HG03066 (cell line): ENCODE data around the gene CD200R1L.
A peak's percentile ranks its signal among the peaks of the same experiment; 100 is the strongest.

ENCODE experiments used
- ATAC-seq: cut with Tn5 transposase; IDR thresholded peaks from one replicate; pipeline ENCODE4 v1.9.1; 2021; ENCODE audit warnings: low read depth; ENCODE audit not compliant: unreplicated experiment

CD200R1L gene

DNA sequence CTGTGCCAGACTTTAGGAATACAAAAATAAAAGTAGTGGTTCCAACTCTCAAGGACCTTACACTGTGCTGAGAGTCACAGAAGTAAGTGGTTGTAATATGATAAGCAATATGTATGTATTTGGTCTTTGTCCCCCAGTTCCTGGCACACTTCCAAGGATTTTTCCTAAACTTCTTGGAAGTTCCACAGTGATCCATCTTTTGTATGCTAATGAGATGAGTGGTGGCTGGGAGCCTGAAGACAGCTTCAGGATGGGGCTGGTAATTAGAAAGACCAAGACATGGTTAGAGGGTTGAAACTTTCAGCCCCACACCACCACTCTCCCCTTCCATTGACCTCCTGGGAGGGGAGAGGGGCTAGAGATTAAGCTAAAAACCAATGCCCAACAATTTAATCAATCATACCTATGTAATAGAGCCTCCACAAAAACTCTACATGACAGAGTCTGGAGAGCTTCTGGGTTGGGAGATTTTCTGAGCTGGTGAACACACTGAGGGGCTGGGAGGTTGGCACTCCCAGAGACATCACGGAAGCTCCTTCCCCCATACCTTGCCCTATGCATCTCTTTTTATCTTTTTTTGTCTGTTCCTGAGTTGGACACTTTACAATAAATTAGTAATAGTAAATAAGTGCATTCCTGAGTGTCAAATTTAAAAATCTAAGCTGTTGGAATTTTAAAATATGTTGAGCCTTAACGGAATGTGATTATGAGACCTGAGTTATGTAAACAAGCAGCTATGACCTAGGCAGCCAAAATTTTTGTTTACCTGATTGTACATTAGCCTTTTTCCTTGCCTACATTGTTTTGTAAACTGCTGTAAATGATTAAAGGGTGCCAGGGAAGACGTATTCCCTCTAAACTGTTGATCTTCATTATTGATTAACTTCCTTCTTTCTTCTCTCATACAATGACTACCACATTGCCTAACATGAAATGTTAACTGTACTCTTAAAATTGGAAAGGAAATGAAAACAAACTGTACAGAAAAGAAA lies 24.3 kb downstream of the CD200R1L start:
- ATAC-seq, result no peak

DNA sequence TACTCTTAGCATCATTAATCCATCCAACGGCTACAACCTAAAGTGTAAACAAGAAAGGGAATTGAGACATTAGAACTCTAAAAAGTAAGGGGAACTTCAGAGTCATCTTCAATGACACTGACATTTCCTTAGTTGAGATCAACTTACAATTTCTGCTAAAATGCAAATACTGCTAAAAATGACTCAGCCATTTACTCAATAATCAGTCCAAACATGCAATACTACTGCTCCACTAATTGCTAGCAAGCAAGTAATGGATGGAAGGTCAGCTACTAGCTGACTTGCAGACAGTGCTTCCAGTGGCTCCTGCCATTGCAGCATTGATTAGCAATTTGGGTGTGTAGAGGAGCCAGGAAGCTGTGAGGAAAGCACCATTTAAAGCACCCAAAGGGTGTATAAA lies 28.4 kb downstream of the CD200R1L start:
- ATAC-seq, result no peak

DNA sequence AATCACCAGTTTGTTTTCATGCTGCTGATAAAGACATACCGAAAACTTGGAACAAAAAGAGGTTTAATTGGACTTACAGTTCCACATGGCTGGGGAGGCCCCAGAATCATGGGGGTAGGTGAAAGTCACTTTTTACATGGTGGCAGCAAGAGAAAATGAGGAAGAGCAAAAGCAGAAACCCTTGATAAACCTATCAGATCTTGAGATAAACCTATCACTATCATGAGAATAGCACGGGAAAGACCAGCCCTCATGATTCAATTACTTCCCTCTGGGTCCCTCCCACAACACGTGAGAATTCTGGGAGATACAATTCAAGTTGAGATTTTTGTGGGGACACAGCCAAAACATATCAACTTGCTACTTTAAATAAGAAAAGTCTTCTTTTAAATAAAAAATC lies 28.9 kb downstream of the CD200R1L start:
- ATAC-seq, result no peak

DNA sequence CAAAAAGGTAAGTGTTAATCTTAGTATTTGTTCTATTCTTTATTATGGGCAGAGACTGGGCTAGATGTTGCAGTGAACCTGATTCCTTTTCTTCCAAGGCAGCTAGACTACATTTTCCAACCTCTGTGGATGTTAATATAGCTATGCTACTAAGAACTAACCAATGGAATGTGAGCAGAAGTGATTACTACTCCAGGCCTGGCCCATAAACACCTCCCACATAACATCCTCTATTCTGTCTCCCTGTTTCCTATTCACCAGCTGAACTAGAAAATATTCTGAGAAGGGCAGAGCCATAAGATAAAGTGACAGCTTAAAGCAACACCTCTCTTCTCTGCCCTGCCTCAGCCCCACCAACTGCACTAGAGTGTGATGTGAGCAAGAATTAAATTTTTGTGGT lies 29.4 kb downstream of the CD200R1L start:
- ATAC-seq, result no peak

DNA sequence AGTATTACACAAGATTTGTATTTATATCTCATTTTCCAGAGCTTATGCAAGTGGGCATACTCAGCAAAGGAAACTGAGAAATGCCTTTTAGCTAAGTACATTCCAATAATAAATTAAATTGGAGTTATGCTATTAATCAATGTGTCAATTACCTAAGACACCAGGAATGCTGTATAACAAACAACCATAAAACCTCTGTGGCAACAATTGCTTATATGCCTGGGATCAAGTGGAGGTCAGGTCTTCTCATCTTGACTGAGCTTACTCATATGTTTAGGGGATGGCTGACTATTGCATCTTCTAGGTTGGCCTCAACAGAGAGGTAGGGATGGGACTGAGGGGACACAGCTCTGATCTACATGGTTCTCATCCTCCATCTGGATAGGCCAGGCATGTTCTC lies 30.7 kb downstream of the CD200R1L start:
- ATAC-seq, result no peak

DNA sequence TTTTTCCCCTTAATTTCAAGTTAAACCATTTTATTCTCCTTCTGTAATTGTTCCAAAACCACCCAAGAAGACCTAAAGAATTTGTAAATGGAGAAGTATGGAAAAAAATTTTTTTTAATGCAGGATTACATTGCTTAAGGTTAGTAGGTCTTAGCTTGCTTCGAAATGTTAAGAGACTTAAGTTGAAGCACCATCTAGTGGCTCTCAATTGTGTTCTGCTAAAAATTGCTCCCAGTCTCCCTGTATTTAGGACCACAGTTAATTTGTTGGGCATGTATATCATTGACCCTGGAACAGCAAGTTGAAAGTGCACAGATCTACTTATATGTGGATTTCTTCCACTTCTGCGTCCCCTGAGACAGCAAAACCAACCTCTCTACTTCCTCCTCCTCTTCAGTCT lies 32.4 kb downstream of the CD200R1L start:
- no peak for ATAC-seq

DNA sequence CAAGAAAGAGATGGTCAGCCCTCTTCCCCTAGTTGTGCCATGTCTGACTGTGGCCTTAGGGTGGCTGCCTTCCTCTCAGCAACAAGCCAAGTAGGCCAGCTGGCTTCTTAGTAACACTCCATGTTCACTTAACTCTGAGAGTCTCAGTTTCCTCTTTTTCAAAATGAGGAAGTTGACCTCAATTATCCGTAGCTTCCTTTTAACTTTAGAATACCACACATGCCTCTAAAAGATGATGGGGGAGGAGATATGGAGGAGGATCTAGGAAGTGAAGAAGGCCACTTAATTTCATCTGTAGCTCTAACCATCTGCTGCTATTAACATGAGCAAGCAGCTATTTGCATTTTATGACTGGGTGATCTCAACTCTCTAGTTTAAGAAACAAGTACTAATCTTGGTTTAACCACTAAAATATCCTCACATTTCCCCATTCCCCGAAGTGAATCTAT lies 32.9 kb downstream of the CD200R1L start:
- ATAC-seq, result peak; percentile 66

DNA sequence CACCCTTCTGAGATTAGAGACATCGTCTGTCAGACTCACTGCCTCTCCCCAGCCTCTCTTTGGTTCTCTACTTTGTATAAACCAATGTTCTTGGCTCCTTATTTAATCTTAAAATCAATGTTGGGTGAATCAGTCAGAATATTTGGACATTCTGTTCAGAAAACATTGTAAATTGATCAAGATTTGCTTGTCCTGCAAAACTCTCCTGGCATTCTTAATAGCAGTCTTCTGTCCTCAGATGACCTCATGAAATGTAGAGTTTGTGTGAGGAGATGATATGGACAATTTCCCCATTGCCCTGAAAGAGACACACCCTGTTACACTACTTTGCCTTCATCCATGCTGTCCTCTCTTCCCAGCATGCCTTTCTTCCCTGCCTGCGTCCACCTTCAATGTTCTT lies 33.6 kb downstream of the CD200R1L start:
- no peak for ATAC-seq

DNA sequence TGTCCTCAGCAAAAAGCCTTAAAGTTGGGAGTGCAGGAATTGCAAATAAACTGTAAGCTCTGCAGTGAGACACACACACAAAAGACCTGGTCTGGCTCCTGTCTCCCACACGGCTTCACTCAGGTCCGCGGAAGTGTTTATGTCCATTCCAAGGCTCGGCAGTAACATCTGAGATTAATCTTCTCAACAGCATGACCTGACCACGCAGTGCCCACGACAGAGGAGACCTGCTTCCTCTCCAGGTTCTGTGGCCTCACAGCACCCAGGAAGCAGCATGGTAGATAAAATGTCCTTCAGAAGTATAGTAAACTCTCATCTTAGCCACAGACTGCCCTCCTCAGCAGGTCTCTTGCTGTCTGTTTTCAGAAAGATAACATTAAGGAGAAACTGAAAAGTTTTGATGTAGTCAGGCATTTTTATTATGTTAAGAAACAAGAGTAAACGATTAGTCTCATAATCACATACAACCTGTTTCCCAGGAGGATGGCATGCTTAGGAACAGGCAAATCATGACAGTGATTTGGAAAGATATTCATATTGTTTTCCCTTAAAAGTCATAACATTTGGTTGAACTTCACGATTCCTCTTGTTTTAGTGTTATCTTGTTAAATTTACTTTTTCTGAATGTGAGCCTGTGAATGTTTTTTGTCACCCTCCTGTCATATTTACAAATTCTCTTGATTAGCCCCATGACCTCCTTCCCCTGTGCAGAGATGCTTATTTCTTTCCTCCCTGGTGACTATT lies 34.6 kb downstream of the CD200R1L start:
- no peak for ATAC-seq

DNA sequence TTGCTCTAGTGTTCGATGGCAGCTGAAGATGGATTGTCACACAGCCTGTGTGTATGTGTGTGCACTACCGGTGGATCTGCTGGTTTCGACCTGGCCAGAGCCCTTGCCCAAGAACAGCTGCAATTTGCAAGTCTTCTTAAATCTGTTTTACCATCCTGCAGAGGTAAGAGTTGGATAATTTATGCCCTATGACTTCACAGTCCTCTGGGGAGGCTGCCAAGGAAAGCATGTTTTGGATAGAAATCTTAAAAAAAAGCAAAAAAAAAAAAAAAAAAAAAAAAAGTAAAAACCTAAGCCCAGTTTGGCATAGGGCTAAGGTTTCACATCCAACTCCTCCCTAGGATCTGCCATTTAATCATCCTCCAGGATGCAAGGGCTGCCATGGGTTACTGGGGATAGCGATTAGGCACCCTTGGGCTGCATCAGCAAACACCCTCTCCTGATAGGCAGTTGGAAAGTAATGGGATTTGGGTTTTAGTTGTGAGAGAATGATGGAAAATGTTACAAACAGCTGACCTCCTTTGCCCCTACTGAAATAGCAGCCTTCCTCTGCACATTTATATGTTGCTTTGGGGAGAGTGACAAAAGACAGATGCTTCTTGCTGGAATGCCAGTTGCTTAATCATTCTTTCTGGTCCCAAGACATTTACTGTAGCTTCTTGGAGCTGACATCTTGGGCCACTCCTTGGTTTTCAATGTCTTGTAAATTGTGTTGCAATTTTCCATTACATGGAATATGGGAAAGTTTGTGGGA lies 35.4 kb downstream of the CD200R1L start:
- ATAC-seq, result no peak

DNA sequence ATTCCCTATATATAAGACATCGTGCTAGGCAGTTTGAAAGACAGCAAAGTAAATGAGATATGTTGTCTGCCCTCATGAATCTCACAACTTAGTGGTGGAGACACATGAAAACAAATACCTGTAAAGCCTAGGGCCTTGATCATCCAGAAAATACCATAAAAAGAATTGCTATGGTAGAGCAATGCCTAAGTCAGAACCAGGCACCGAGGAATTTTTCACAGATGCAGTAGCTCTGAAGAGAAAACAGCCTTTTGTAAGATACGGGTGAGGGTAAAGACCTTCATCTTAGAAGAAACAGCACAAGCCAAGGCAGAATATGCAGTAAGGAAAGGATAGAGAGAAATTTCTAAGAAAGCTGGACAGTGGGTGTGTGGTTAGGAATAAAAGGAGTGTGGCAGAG lies 36.1 kb downstream of the CD200R1L start:
- ATAC-seq, result no peak

DNA sequence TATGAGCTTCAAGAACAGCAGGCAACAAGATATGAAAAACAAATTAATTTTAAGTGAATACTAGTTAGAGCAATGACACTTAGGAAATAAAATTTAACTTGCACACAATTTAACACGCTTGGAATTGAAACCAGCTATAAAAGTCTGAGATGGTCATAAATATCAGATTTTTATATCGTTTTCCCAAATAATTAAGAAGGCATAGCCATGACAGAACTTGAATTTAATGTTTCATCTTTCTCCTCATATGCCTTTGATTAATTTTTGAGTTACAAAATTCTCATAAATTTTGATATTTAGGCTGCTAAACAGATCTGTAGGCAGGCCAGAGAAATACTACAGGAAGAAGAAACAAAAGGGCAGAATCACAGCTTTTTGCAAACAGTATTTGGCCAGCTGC lies 38.5 kb downstream of the CD200R1L start:
- ATAC-seq, result no peak

DNA sequence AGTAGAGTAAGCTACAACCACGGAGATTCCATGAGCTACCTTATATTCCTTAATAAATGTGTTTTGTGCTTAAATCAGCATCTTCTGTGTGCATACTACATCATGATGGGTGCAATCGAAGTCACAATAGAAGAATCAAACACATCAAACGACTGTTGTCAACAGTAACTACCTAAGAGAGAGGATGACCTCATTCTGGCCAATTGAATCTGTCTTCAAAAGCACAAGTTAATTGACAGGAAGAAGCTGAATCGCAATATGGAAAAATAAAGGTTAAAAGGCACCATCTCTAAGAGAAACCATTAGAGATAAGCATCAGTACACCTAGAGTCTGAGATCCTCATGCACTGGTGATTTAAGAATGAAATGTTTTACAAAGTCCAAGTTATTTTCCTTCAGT lies 39.0 kb downstream of the CD200R1L start:
- ATAC-seq, result no peak

DNA sequence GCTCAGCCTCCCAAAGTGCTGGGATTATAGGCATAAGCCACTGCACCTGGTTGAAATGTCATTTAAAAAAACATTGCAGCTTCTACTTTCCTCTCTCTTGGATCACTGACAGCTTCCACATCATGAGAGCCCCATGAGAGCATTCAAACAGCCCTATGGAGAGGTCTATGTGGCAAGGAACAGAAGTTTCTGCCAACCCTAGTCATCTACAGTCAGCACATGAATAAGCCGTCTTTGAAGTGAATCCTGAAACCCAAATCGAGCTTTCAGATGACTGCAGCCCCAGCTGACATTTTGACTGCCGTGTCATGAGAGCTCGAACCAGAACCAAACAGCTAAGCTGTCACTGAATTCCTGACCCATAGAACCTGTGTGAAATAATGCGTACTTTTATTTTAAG lies 39.8 kb downstream of the CD200R1L start:
- no peak for ATAC-seq

DNA sequence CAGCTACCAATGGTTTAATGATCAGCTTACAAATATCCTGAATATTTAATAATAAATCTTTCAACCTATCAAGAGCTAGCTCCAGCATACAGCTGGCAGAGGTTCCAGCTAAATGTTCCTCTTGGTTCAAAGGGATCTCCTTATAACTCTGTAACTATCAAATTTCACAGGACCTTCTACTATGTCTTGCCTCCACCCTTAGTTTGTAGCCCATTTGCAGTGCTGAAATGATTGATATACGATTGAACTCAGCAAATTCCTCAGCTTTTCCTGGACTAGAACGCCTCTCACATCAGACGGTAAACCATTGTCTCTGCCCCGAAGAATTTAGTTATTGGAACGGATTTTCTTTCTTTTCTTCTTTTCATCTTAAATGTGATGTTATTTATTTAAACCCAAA lies 41.5 kb downstream of the CD200R1L start:
- no peak for ATAC-seq

DNA sequence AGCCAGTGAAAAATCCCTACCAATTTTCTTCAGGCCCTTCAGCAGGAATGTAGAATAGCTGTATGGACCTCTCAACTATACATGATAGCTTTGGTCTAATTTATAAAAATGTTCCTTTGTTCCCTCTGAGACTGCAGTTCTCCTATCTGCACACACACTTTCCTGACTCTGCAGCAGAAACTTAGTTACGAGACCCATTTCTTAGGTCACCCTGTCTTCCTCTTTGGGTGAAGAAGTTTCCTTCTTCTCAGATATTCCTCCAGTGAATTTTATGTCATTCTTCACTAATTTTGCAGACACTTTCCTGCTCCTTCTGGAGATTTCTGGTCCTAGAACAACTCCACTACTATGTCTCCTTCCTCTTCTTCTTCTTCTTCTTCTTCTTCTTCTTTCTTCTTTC lies 42.6 kb downstream of the CD200R1L start:
- no peak for ATAC-seq

DNA sequence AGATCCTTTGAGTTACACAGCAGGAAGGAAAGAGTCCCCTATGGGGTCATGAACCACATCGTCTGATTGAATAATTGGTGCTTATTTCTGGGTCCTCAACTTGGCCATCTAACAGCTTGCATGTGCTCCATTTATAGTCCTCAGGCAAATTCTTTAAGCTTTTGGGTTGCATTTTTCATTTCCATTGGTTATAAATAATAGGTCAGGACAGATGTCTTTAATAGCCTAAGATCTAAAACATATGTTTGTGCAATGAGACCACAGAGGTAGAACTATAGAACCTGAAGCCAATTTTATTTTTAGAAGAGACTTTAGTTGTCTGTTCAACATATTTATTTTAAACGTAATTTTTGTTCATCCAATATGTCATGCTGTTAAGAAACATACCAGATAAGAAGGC lies 43.2 kb downstream of the CD200R1L start:
- no peak for ATAC-seq

DNA sequence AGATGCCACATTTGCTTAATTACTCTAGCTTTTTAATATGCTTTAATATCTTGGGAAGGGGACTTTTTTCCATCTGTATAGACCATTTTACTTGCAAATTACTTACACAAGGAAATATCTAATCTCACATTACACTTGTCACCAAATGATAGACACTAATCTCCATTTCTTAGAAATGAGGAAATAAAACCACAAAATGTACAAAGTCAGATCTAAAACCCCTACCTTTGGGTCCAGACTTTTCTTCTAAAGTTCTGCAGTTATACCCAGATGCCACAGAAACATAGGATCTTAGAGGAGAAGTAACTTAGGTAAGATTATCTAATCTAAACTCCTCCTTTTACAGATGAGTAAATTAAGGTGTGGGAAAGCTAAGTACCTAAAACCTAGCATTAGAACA lies 44.3 kb downstream of the CD200R1L start:
- no peak for ATAC-seq

DNA sequence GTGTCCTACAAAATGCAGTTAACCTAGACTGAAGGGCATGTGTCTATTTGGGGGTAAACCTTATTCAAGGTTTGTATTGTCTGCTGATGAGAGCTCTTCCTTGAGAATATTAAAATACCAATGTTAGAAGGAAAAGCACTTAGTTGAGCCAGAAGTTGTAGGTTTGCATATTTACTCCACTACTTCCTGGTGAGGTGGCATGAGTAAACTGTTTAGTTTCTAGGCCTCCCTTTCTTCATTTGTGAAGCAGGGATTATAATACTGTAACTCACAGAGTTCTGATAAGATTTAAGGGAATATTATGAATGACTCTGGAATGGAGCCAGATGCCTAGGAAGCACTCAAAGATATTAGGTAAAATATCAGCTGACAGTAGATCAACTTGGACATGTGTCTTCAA lies 46.7 kb downstream of the CD200R1L start:
- ATAC-seq, result no peak

DNA sequence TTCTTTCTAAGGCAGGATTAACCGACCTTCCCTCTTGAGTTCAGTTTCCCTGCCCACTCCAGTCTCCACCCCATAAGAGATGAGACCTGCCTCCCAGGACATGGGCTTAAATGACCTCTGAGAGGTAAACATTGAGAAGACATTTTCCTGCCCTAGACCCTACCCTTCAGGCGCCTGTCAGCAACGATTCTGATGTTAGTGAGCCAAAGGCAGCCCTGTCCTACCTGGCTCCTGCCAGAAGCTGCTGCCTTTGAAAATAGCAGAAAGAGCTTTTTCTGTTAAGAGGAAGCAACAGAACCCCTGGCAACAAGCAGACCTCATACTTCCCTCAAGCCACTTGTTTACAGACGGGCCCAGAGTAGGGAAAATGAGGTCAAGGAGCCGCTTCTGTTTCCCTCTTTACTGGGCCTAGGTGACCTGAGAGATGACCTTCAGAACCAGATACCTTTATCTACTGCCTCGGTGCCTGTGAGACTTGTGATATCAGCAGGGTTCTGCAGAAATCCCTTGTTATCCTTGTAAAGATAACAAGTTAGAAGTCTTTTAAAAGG lies 52.0 kb downstream of the CD200R1L start:
- no peak for ATAC-seq
